Measurements from ENCODE around the gene PAM16.

Gene PAM16

DNA sequence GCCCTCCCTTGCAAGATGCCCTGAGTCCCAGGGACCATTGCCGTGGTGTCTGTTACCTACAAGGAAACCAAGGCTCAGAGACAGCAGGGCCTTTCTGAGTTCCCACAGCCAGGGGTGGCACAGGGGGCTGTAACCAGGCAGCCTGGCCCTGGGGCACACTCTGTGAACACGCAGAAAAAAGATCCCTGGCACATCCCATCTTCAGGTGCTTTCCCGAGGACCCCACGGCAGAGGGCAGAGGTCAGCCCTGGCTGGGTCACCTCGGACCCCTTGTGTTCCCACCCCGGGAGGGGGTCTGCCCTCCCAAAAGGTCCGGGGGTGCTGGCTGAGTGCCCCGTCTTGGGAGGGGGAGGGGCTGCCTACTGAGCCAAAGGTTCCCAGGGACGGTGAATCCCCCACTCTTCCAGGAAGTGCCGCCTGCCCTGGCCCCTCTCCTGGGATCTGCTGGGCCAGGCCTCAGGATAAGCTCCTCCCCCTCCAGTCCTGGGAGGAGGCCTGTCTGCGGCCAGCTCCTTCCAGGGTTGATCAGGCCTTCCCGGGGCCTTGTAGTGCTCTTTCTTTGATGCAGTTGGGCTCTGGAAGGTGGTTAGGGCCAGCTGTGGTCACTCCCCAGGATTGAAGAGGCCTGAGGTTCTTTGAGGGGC is 27.2 kb downstream of the PAM16 start:
- peaks cover 24% of the 10 kb centered on the region for H3K4me1 ChIP-seq (ENCODE audit: control insufficient read depth, low read length)
- no peaks in the 10 kb centered on the region for H3K79me2 ChIP-seq (ENCODE audit: control insufficient read depth, low read length)
- no peaks in the 10 kb centered on the region for H4K20me1 ChIP-seq (ENCODE audit: control insufficient read depth, insufficient read depth, low read depth, low read length)

GRCh38 chr16:4323071-4323844 is 27.9 kb downstream of the PAM16 start:
- no peak overlapping the region for H3K4me3 ChIP-seq (ENCODE audit: low read length)
- peaks cover 22% of the 10 kb centered on the region for H3K4me1 ChIP-seq (ENCODE audit: control insufficient read depth, low read length)

More for the DNA sequence above, 27.2 kb downstream of the PAM16 start:
- Histone ChIP-seq H3F3A (ENCODE audit: control insufficient read depth, insufficient read depth) (no peaks in the 10 kb centered on the region), H3K36me3 (ENCODE audit: control insufficient read depth, low read length) (no peaks in the 10 kb centered on the region), H3K9me2 (replicated peaks; ENCODE audit: control insufficient read depth, low read length) (no peaks in the 10 kb centered on the region), H3K27me3 (ENCODE audit: control insufficient read depth, low read length) (peaks cover 35% of the 10 kb centered on the region), H3K9me3 (ENCODE audit: control insufficient read depth, insufficient read depth, low read length) (no peaks in the 10 kb centered on the region), H3K27ac (ENCODE audit: low read depth, low read length) (no peak overlapping the region), H3K4me3 (ENCODE audit: low read length) (no peak overlapping the region), H3K4me2 (ENCODE audit: low read length) (no peak overlapping the region)
- TF ChIP-seq, protein P1, sequence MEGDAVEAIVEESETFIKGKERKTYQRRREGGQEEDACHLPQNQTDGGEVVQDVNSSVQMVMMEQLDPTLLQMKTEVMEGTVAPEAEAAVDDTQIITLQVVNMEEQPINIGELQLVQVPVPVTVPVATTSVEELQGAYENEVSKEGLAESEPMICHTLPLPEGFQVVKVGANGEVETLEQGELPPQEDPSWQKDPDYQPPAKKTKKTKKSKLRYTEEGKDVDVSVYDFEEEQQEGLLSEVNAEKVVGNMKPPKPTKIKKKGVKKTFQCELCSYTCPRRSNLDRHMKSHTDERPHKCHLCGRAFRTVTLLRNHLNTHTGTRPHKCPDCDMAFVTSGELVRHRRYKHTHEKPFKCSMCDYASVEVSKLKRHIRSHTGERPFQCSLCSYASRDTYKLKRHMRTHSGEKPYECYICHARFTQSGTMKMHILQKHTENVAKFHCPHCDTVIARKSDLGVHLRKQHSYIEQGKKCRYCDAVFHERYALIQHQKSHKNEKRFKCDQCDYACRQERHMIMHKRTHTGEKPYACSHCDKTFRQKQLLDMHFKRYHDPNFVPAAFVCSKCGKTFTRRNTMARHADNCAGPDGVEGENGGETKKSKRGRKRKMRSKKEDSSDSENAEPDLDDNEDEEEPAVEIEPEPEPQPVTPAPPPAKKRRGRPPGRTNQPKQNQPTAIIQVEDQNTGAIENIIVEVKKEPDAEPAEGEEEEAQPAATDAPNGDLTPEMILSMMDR (IDR thresholded peaks at IDR 0.05; ENCODE audit: low read depth, low read length, poor library complexity, severe bottlenecking): no peak

DNA sequence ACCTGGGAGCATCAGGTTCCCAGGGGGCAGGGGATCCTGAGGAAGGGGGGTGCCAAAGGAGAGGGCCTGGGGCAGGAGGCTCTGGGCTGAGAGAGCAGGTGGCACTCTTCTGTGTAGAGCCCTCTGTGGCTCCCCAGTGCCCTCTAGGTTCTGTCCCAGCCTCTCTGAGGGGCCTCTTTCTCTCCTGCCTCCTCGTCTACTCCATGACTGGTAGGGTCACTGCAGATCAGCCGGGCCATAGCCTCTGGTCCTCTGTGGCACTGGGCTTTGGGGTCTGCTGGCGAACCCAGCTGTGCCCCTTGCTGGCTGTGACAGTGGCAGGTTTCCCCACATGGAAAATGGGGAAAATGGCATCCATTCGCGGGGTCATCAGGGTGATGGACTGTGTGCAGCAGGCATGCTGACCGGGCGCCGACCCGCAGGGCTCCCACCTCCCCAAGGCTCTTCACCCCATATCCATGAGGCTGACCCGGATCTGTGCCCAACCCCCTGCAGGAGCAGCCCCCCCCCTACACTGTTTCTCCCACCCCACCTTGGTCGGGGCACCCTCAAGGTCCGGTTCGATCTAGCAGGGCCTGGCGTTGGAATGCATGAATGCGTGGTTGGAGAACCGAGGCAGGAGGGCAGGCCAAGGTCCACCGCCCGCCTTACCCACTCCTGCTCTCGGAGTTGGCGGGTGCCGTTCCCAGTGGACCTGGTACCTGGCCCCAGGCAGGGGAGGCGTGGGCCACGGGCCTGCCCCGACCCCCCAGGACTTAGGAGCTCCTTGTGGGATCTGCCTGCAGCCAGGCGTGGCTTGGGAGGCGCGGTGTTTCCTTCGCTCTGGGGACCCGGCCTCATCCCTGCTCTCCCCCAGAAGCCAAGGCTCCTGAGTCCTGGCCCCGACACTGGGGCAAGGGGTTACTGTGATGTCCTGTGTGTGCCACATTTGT is 28.7 kb downstream of the PAM16 start:
- Histone ChIP-seq H3K27ac (ENCODE audit: low read depth, low read length) (no peak overlapping the region), H3K9me3 (ENCODE audit: control insufficient read depth, insufficient read depth, low read length) (no peaks in the 10 kb centered on the region), H4K20me1 (ENCODE audit: control insufficient read depth, insufficient read depth, low read depth, low read length) (no peaks in the 10 kb centered on the region), H3K79me2 (ENCODE audit: control insufficient read depth, low read length) (no peaks in the 10 kb centered on the region), H3K27me3 (ENCODE audit: control insufficient read depth, low read length) (peaks cover 38% of the 10 kb centered on the region), H3K9me2 (replicated peaks; ENCODE audit: control insufficient read depth, low read length) (no peaks in the 10 kb centered on the region), H3F3A (ENCODE audit: control insufficient read depth, insufficient read depth) (no peaks in the 10 kb centered on the region), H3K36me3 (ENCODE audit: control insufficient read depth, low read length) (no peaks in the 10 kb centered on the region), H3K4me2 (ENCODE audit: low read length) (no peak overlapping the region), H3K4me1 (ENCODE audit: control insufficient read depth, low read length) (peaks cover 16% of the 10 kb centered on the region), H3K4me3 (ENCODE audit: low read length) (no peak overlapping the region)
- TF ChIP-seq, protein P1 (IDR thresholded peaks at IDR 0.05; ENCODE audit: low read depth, low read length, poor library complexity, severe bottlenecking): no peak
- no peak for TF ChIP-seq EZH2phosphoT487 (IDR thresholded peaks at IDR 0.05; ENCODE audit: borderline replicate concordance, low read length)

More at GRCh38 chr16:4323071-4323844, 27.9 kb downstream of the PAM16 start:
- H3F3A ChIP-seq (ENCODE audit: control insufficient read depth, insufficient read depth): no peaks in the 10 kb centered on the region
- no peak overlapping the region for H3K27ac ChIP-seq (ENCODE audit: low read depth, low read length)
- TF ChIP-seq, protein P1 (IDR thresholded peaks at IDR 0.05; ENCODE audit: low read depth, low read length, poor library complexity, severe bottlenecking): no peak
- TF ChIP-seq EZH2phosphoT487 (IDR thresholded peaks at IDR 0.05; ENCODE audit: borderline replicate concordance, low read length): no peak
- H3K9me2 ChIP-seq (replicated peaks; ENCODE audit: control insufficient read depth, low read length): no peaks in the 10 kb centered on the region
- H3K27me3 ChIP-seq (ENCODE audit: control insufficient read depth, low read length): peaks cover 37% of the 10 kb centered on the region
- no peaks in the 10 kb centered on the region for H3K9me3 ChIP-seq (ENCODE audit: control insufficient read depth, insufficient read depth, low read length)
- no peaks in the 10 kb centered on the region for H3K36me3 ChIP-seq (ENCODE audit: control insufficient read depth, low read length)
- H3K79me2 ChIP-seq (ENCODE audit: control insufficient read depth, low read length): no peaks in the 10 kb centered on the region
- H3K4me2 ChIP-seq (ENCODE audit: low read length): no peak overlapping the region
- no peaks in the 10 kb centered on the region for H4K20me1 ChIP-seq (ENCODE audit: control insufficient read depth, insufficient read depth, low read depth, low read length)
